Smooth muscle cell of trachea (primary cell): ENCODE measurements around the gene KLHL4. TPM values are rescaled to one million over a fixed set of nuclear protein-coding genes. Genes with fewer than 3 reads are reported as not detected.

ENCODE experiments used
- total RNA-seq: library from RNA; depleted of rRNA; stranded (reverse); fragments of >200 nt; gene quantifications from 2 replicates; pipeline ENCODE4 v1.2.1, GENCODE V29; 2014

Gene KLHL4, protein sequence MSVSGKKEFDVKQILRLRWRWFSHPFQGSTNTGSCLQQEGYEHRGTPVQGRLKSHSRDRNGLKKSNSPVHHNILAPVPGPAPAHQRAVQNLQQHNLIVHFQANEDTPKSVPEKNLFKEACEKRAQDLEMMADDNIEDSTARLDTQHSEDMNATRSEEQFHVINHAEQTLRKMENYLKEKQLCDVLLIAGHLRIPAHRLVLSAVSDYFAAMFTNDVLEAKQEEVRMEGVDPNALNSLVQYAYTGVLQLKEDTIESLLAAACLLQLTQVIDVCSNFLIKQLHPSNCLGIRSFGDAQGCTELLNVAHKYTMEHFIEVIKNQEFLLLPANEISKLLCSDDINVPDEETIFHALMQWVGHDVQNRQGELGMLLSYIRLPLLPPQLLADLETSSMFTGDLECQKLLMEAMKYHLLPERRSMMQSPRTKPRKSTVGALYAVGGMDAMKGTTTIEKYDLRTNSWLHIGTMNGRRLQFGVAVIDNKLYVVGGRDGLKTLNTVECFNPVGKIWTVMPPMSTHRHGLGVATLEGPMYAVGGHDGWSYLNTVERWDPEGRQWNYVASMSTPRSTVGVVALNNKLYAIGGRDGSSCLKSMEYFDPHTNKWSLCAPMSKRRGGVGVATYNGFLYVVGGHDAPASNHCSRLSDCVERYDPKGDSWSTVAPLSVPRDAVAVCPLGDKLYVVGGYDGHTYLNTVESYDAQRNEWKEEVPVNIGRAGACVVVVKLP
- total RNA-seq = under 0.01 and 0.58 TPM in 2 replicates

DNA sequence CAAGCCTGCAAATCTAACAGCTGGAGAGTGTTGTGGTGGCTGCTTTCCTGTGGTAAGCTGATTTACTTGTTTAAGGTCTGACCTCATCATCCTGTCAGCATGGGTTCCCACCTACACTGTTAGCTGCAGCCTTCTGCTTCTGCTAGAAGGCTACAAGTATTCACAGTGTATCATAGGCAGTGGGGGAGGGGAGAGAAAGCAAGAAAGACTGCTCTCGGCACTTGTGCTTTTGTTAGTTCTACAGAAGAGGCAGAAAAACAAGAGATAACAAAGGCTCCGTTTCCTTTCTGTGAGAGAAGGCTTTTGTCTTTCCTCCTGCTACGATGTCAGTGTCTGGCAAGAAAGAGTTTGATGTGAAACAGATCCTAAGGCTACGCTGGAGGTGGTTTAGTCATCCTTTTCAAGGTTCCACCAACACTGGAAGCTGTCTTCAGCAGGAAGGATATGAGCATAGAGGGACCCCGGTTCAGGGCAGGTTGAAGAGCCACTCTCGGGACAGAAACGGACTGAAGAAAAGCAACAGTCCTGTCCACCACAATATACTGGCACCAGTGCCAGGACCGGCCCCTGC is at the start of gene KLHL4:
Gene KLHL4 (plus strand): TSS at position 232 of the 571 bp plus-strand sequence. CDS start 92 bp downstream, at position 324.

